GM18951 (cell line): Measurements from ENCODE around the gene ACYP2.
"Not testable (repeated sequence)": the region's sequence is repeated elsewhere in the genome, so short reads cannot be mapped to it uniquely, and the experiment has no call there.

Source experiments
- POLR2A ChIP-seq: IDR thresholded peaks from 4 replicates; pipeline ENCODE4 v1.6.1; 2011; ENCODE audit warnings: mild to moderate bottlenecking; ENCODE audit not compliant: insufficient read length, insufficient read depth; ENCODE audit errors: extremely low read depth
- in situ Hi-C: fragments of 300-500 bp; cut with MboI; formaldehyde crosslinking; loops from one replicate; pipeline ENCODE4 v1.12.0; 2022; ENCODE audit warnings: low sequenced_read_pairs, mixed read lengths, inconsistent platforms; ENCODE audit not compliant: unreplicated experiment

The ACYP2 gene

GRCh38 chr2:54260241-54260595 lies 144.8 kb downstream of the ACYP2 start:
- in situ Hi-C loops, result no loop called here
- TF ChIP-seq POLR2A, result no peak

GRCh38 chr2:54261537-54261936 lies 146.1 kb downstream of the ACYP2 start:
- TF ChIP-seq POLR2A, result no peak
- in situ Hi-C loops, result no loop called here

GRCh38 chr2:54262015-54262765 lies 146.8 kb downstream of the ACYP2 start:
- in situ Hi-C loops, result no loop called here
- no peak for TF ChIP-seq POLR2A

GRCh38 chr2:54265081-54265480 lies 149.7 kb downstream of the ACYP2 start:
- in situ Hi-C loops, result not testable (repeated sequence)

GRCh38 chr2:54267577-54267976 lies 152.2 kb downstream of the ACYP2 start:
- TF ChIP-seq POLR2A, result no peak
- in situ Hi-C loops, result no loop called here

- in situ Hi-C loops, result no loop called here
- TF ChIP-seq POLR2A, result no peak
Observed at GRCh38 chr2:54271189-54271588, 155.8 kb downstream of the ACYP2 start.

GRCh38 chr2:54271843-54272627 lies 156.6 kb downstream of the ACYP2 start:
- no peak for TF ChIP-seq POLR2A
- in situ Hi-C loops, result no loop called here

- no peak for TF ChIP-seq POLR2A
- in situ Hi-C loops, result no loop called here
Observed at GRCh38 chr2:54274781-54275242, 159.4 kb downstream of the ACYP2 start.

- no peak for TF ChIP-seq POLR2A
- in situ Hi-C loops, result no loop called here
Observed at GRCh38 chr2:54275541-54275940, 160.1 kb downstream of the ACYP2 start.

- in situ Hi-C loops, result no loop called here
- TF ChIP-seq POLR2A, result no peak
Observed at GRCh38 chr2:54279385-54279784, 164.0 kb downstream of the ACYP2 start.

GRCh38 chr2:54284826-54285225 lies 169.4 kb downstream of the ACYP2 start:
- in situ Hi-C loops, result no loop called here
- no peak for TF ChIP-seq POLR2A

- in situ Hi-C loops, result no loop called here
- TF ChIP-seq POLR2A, result no peak
Observed at GRCh38 chr2:54285451-54285850, 170.0 kb downstream of the ACYP2 start.

- in situ Hi-C loops, result no loop called here
- TF ChIP-seq POLR2A, result no peak
Observed at GRCh38 chr2:54287532-54287931, 172.1 kb downstream of the ACYP2 start.

- no peak for TF ChIP-seq POLR2A
- in situ Hi-C loops, result no loop called here
Observed at GRCh38 chr2:54289917-54290316, 174.5 kb downstream of the ACYP2 start.
